HEK293 (cell line): Measurements from ENCODE around the gene SPON1.

ENCODE experiments used
- CTCF ChIA-PET: fragments of 350-600 bp; formaldehyde crosslinking; extraction: SDS; loops from one replicate; lab custom pipeline; 2021; ENCODE audit warnings: antibody characterized with exemption; lab: Yijun Ruan, JAX
- POLR2A ChIA-PET: fragments of 300-600 bp; formaldehyde crosslinking; extraction: SDS; loops from one replicate; lab custom pipeline; 2020; ENCODE audit warnings: antibody characterized with exemption, inconsistent platforms; lab: Yijun Ruan, JAX
- H3K27ac ChIP-seq: fragments of 200-500 bp; sonication (Bioruptor generic); 2 replicates; pipeline ENCODE4 v1.5.1; 2014; ENCODE audit warnings: low read depth, low read length, control low read depth, inconsistent platforms; ENCODE audit errors: extremely low read depth
- H3K36me3 ChIP-seq, 2 experiments: fragments of 200-500 bp in 1 of 2; sonication (Bioruptor generic) in 1 of 2; 1 replicate in 1 of 2; 2 replicates in 1 of 2; pipeline ENCODE4 v1.5.1; 2014 to 2017; ENCODE audit warnings: inconsistent platforms in 2 of 2, low read length in 2 of 2; ENCODE audit not compliant: control insufficient read depth in 2 of 2, insufficient read depth in 1 of 2
- H3K4me1 ChIP-seq: fragments of 200-500 bp; sonication (Bioruptor generic); 2 replicates; pipeline ENCODE4 v1.5.1; 2014; ENCODE audit warnings: mild to moderate bottlenecking, low read length, inconsistent platforms; ENCODE audit not compliant: control insufficient read depth, insufficient read depth
- H3K4me3 ChIP-seq: 2 replicates; pipeline ENCODE4 v1.5.1; 2011; ENCODE audit warnings: low read depth, mild to moderate bottlenecking, control low read depth, low read length, moderate library complexity
- H3K9me3 ChIP-seq: fragments of 200-500 bp; sonication (Bioruptor generic); 2 replicates; pipeline ENCODE4 v1.5.1; 2014; ENCODE audit warnings: low read depth, low read length, inconsistent platforms; ENCODE audit not compliant: control insufficient read depth, insufficient read depth
- CTCF ChIP-seq: fragments of 450-650 bp; formaldehyde crosslinking; IDR thresholded peaks from 2 replicates; pipeline ENCODE4 v1.5.1; 2016; ENCODE audit warnings: missing biosample characterization, missing genetic modification characterization
- GLIS2 ChIP-seq: fragments of 450-650 bp; formaldehyde crosslinking; IDR thresholded peaks from 2 replicates; pipeline ENCODE4 v1.5.1; 2016; ENCODE audit warnings: missing biosample characterization, missing genetic modification characterization
- KLF7 ChIP-seq: fragments of 450-650 bp; formaldehyde crosslinking; IDR thresholded peaks from 2 replicates; pipeline ENCODE4 v1.5.1; 2016; ENCODE audit warnings: missing biosample characterization, missing genetic modification characterization, borderline replicate concordance
- SETDB1 ChIP-seq: IDR thresholded peaks from one replicate; pipeline ENCODE4 v1.6.1; 2017; ENCODE audit warnings: mild to moderate bottlenecking, low read length, moderate library complexity, mixed read lengths; ENCODE audit not compliant: insufficient read length
- SP2 ChIP-seq: fragments of 450-650 bp; formaldehyde crosslinking; IDR thresholded peaks from 2 replicates; pipeline ENCODE4 v1.5.1; 2016; ENCODE audit warnings: missing biosample characterization, missing genetic modification characterization
- SP3 ChIP-seq: fragments of 450-650 bp; formaldehyde crosslinking; IDR thresholded peaks from 2 replicates; pipeline ENCODE4 v1.5.1; 2016; ENCODE audit warnings: missing biosample characterization, missing genetic modification characterization
- ZBTB1 ChIP-seq: fragments of 450-650 bp; formaldehyde crosslinking; IDR thresholded peaks from 2 replicates; pipeline ENCODE4 v1.5.1; 2016; ENCODE audit warnings: missing biosample characterization, missing genetic modification characterization
- ZBTB11 ChIP-seq: fragments of 450-650 bp; formaldehyde crosslinking; conservative IDR thresholded peaks from 2 replicates; pipeline ENCODE4 v1.5.1; 2016; ENCODE audit warnings: low read depth, missing biosample characterization, missing genetic modification characterization
- ZBTB20 ChIP-seq: fragments of 450-650 bp; formaldehyde crosslinking; IDR thresholded peaks from 2 replicates; pipeline ENCODE4 v1.5.1; 2016; ENCODE audit warnings: missing biosample characterization, missing genetic modification characterization
- ZBTB49 ChIP-seq: fragments of 450-650 bp; formaldehyde crosslinking; IDR thresholded peaks from 2 replicates; pipeline ENCODE4 v1.5.1; 2016; ENCODE audit warnings: missing biosample characterization, missing genetic modification characterization, low read depth
- ZNF132 ChIP-seq: fragments of 450-650 bp; formaldehyde crosslinking; IDR thresholded peaks from 2 replicates; pipeline ENCODE4 v1.5.1; 2017; ENCODE audit warnings: missing biosample characterization, missing genetic modification characterization, borderline replicate concordance
- ZNF214 ChIP-seq: fragments of 450-650 bp; formaldehyde crosslinking; IDR thresholded peaks from 2 replicates; pipeline ENCODE4 v1.5.1; 2017; ENCODE audit warnings: missing biosample characterization, mild to moderate bottlenecking, missing genetic modification characterization, borderline replicate concordance
- ZNF302 ChIP-seq: fragments of 450-650 bp; formaldehyde crosslinking; IDR thresholded peaks from 2 replicates; pipeline ENCODE4 v1.5.1; 2016; ENCODE audit warnings: missing biosample characterization, missing genetic modification characterization, low read depth
- ZNF341 ChIP-seq: fragments of 450-650 bp; formaldehyde crosslinking; IDR thresholded peaks from 2 replicates; pipeline ENCODE4; 2016; ENCODE audit warnings: low read depth, missing biosample characterization, missing genetic modification characterization
- ZNF366 ChIP-seq: fragments of 450-650 bp; formaldehyde crosslinking; conservative IDR thresholded peaks from 2 replicates; pipeline ENCODE4 v1.5.1; 2016; ENCODE audit warnings: missing biosample characterization, missing genetic modification characterization
- ZNF518A ChIP-seq: fragments of 450-650 bp; formaldehyde crosslinking; conservative IDR thresholded peaks from 2 replicates; pipeline ENCODE4 v1.5.1; 2016; ENCODE audit warnings: low read depth, missing biosample characterization, missing genetic modification characterization
- ZNF555 ChIP-seq: fragments of 450-650 bp; formaldehyde crosslinking; conservative IDR thresholded peaks from 2 replicates; pipeline ENCODE4 v1.5.1; 2017; ENCODE audit warnings: missing biosample characterization, mild to moderate bottlenecking, missing genetic modification characterization, inconsistent platforms
- ZNF571 ChIP-seq: fragments of 450-650 bp; formaldehyde crosslinking; IDR thresholded peaks from 2 replicates; pipeline ENCODE4 v1.5.0; 2017; ENCODE audit warnings: missing biosample characterization, missing genetic modification characterization
- ZNF596 ChIP-seq: fragments of 450-650 bp; IDR thresholded peaks from 2 replicates; pipeline ENCODE4 v1.5.0; 2018; ENCODE audit warnings: missing biosample characterization, mild to moderate bottlenecking, missing genetic modification characterization, moderate library complexity
- ZNF623 ChIP-seq: fragments of 450-650 bp; formaldehyde crosslinking; IDR thresholded peaks from 2 replicates; pipeline ENCODE4 v1.5.1; 2016; ENCODE audit warnings: missing biosample characterization, missing genetic modification characterization
- ZNF664 ChIP-seq: fragments of 450-650 bp; formaldehyde crosslinking; IDR thresholded peaks from 2 replicates; pipeline ENCODE4 v1.5.1; 2016; ENCODE audit warnings: missing biosample characterization, missing genetic modification characterization
- ZNF701 ChIP-seq: fragments of 450-650 bp; formaldehyde crosslinking; IDR thresholded peaks from 2 replicates; pipeline ENCODE4 v1.5.1; 2016; ENCODE audit warnings: missing biosample characterization, missing genetic modification characterization
- ZNF707 ChIP-seq: fragments of 450-650 bp; formaldehyde crosslinking; IDR thresholded peaks from 2 replicates; pipeline ENCODE4 v1.5.1; 2016; ENCODE audit warnings: missing biosample characterization, missing genetic modification characterization
- ZNF791 ChIP-seq: fragments of 450-650 bp; formaldehyde crosslinking; IDR thresholded peaks from 2 replicates; pipeline ENCODE4 v1.5.1; 2016; ENCODE audit warnings: missing biosample characterization, missing genetic modification characterization

The SPON1 gene

GRCh38 chr11:14095882-14096281 lies 133.4 kb downstream of the SPON1 start (continued):
- no peak for TF ChIP-seq ZNF707
- no peak for TF ChIP-seq ZNF366
- TF ChIP-seq SETDB1, result no peak
- no peak for TF ChIP-seq ZNF701 (tag by site-specific recombination)
- no peak for TF ChIP-seq SP3 (tag by site-specific recombination)
- TF ChIP-seq ZNF518A (tag by site-specific recombination), result no peak
- TF ChIP-seq ZBTB49, result no peak
- no peak for TF ChIP-seq ZBTB1 (tag by site-specific recombination)
- no peak for TF ChIP-seq ZNF555 (tag by site-specific recombination)
- no peak for TF ChIP-seq ZBTB11
- no peak for TF ChIP-seq ZNF791 (tag by site-specific recombination)

GRCh38 chr11:14096606-14097005 lies 134.1 kb downstream of the SPON1 start:
- no peak overlapping the region for H3K4me3 ChIP-seq
- CTCF ChIA-PET, result interaction anchor here (1.3 kb wide), 1 partner anchor 10 kb away, joined by 5 read pairs; no protein-coding TSS in a partner anchor
- H3K36me3 ChIP-seq, result no peaks in the 10 kb centered on the region
- no peaks in the 10 kb centered on the region for H3K9me3 ChIP-seq
- no peak overlapping the region for H3K27ac ChIP-seq
- no peaks in the 10 kb centered on the region for H3K4me1 ChIP-seq
- POLR2A ChIA-PET, result no interaction called here
- TF ChIP-seq ZNF132 (tag by site-specific recombination), result no peak
- no peak for TF ChIP-seq CTCF (tag by site-specific recombination)
- TF ChIP-seq GLIS2 (tag by site-specific recombination), result no peak
- no peak for TF ChIP-seq ZBTB20 (tag by site-specific recombination)
- TF ChIP-seq ZNF302 (tag by site-specific recombination), result no peak
- TF ChIP-seq ZNF596 (tag by site-specific recombination), result no peak
- no peak for TF ChIP-seq SP2 (tag by site-specific recombination)
- no peak for TF ChIP-seq ZNF571 (tag by site-specific recombination)
- no peak for TF ChIP-seq KLF7
- no peak for TF ChIP-seq ZNF623 (tag by site-specific recombination)
- no peak for TF ChIP-seq ZBTB49
- no peak for TF ChIP-seq ZNF341 (tag by site-specific recombination)
- TF ChIP-seq ZNF214 (tag by site-specific recombination), result no peak
- no peak for TF ChIP-seq ZNF664 (tag by site-specific recombination)
